Heart left ventricle (tissue), 16 donors: ENCODE measurements around the gene KCNAB2. TPM values are rescaled to one million over a fixed set of nuclear protein-coding genes. Genes with fewer than 3 reads are reported as not detected.

Experiments
- ATAC-seq, 4 donors: fragments of 200-7000 bp; cut with Tn5 transposase; one replicate each; pipeline ENCODE4 v1.9.1; 2020 to 2022; ENCODE audit warnings: moderate library complexity in 4 of 4, mild to moderate bottlenecking in 3 of 4, moderate number of reproducible peaks in 1 of 4
- DNase-seq, 5 donors: peaks; one replicate each; pipeline ENCODE4 v3.0.0-alpha.2; 2020
- H3K27ac ChIP-seq, 12 donors: fragments of 200-600 bp; sonication (generic) in 4 of 12; one replicate each; pipeline versions ENCODE4 v1.5.0 to v1.8.0; 2016 to 2022; ENCODE audit warnings: mild to moderate bottlenecking in 2 of 12
- H3K27me3 ChIP-seq, 9 donors: fragments of 200-600 bp; sonication (generic) in 2 of 9; one replicate each; pipeline versions ENCODE4 v1.5.1 to v1.8.0; 2016 to 2022; ENCODE audit warnings: mild to moderate bottlenecking in 3 of 9
- H3K36me3 ChIP-seq, 9 donors: fragments of 200-600 bp; sonication (generic) in 2 of 9; one replicate each; pipeline versions ENCODE4 v1.5.0 to v1.8.0; 2018 to 2022; ENCODE audit warnings: mild to moderate bottlenecking in 2 of 9
- H3K4me1 ChIP-seq, 12 donors: fragments of 200-600 bp; sonication (generic) in 4 of 12; one replicate each; pipeline versions ENCODE4 v1.5.0 to v1.8.0; 2016 to 2022; ENCODE audit warnings: mild to moderate bottlenecking in 3 of 12
- H3K4me3 ChIP-seq, 12 donors: fragments of 200-600 bp; sonication (generic) in 4 of 12; one replicate each; pipeline versions ENCODE4 v1.5.0 to v1.8.0; 2017 to 2022; ENCODE audit warnings: mild to moderate bottlenecking in 9 of 12, moderate library complexity in 4 of 12
- H3K9me3 ChIP-seq, 12 donors: fragments of 200-600 bp; sonication (generic) in 4 of 12; one replicate each; pipeline versions ENCODE4 v1.5.0 to v1.8.0; 2016 to 2022; ENCODE audit warnings: mild to moderate bottlenecking in 1 of 12
- POLR2A ChIP-seq, 2 donors: fragments of 450-650 bp; IDR thresholded peaks; one replicate each; pipeline ENCODE4 v1.6.1; 2017; ENCODE audit warnings: antibody characterized with exemption in 2 of 2, mild to moderate bottlenecking in 2 of 2, moderate library complexity in 2 of 2
- WGBS, 4 donors: extraction: QIAGEN DNeasy Blood & Tissue Kit in 2 of 4; methylation state at CpG; one replicate each; pipeline versions ENCODE4 v1.1.5 to v1.1.7; 2013 to 2018; 5-methylcytosine and 5-hydroxymethylcytosine counted together
- intact Hi-C, 10 donors: fragments of 100-400 bp; cut with DNase I; formaldehyde crosslinking; loops; one replicate each; pipeline versions ENCODE4 v1.11.1 to v1.14.2; 2022
- long read RNA-seq, 3 donors: library from polyadenylated mRNA; unstranded; transcript quantifications; one replicate each; pipeline ENCODE4 v2.0.0, GENCODE V29; 2020 to 2021
- polyA plus RNA-seq, 2 donors: library from polyadenylated mRNA; stranded (reverse); fragments of 200-250 nt; gene quantifications; one replicate each; pipeline ENCODE4 v1.2.3, GENCODE V29; 2013
- total RNA-seq, 9 donors: library from RNA; depleted of rRNA in 2 of 9; stranded (reverse); fragments of >200 nt in 2 of 9; fragmentation: NEBNext Ultra II Directional in 3 of 9; extraction: Animal tissue kit (Norgen Biotek cat#: 25700) in 3 of 9; gene quantifications; one replicate each; pipeline versions ENCODE4 v1.1.0 to v1.2.4, GENCODE V29; 2016 to 2023
- TF ChIP-seq, protein P1 (sequence below), 12 donors: fragments of 200-600 bp; sonication (generic) in 4 of 12; IDR thresholded peaks; one replicate each; pipeline versions ENCODE4 v1.5.0 to v1.8.0; 2018 to 2022; ENCODE audit warnings: antibody characterized with exemption in 12 of 12, mild to moderate bottlenecking in 5 of 12
- donor health status: ischemic (EF 13 %, LVEDD 7.1; RV severe dilation, severe dysfunction).
- donor health status: healthy with polysubstance abuse.
- donor health status: DM: no; HTN: yes; CAD: no.
- donor health status: DM: no; HTN: no; CAD: no.
- donor health status: ischemic (EF 25% LVEDD 6.9; RV normal size, moderate dysfunction).
- donor health status: ischemic (EF 25% LVEDD 5.7; RV mildly dilated, moderate dysfunction).
- donor health status: healthy.
- donor health status: DM: yes; HTN: yes; CAD: no.
- donor health status: ischemic (EF 35%, LVEDD 5.7; RV mildly dilated, moderate dysfunction).
- donor health status: nonischemic (EF 11% LVEDD 7.7; RV severe dilation, severe dysfunction).
- donor health status: DM: yes; HTN: yes; CAD: no.
- donor health status: PGD.
- donor health status: ischemic (EF 29% LVEDD 5.4; RV normal size, mild dysfunction).
- donor health status: nonischemic (EF 23%, LVEDD 6.1; RV moderate dilation, normal function).

KCNAB2 gene
- total RNA-seq (10 to 100 TPM; 22.7 to 51.4 (median 30.3) TPM), polyA plus RNA-seq (10 to 100 TPM; 10.7 to 17.1 TPM)
- long read RNA-seq, donor 1, full-length matches to known transcripts = 16 of 80 reads
- long read RNA-seq, donor 1, partial matches to known transcripts = 19 of 80 reads
- long read RNA-seq, donor 1, other reads (novel, unspliced or antisense) = 45 of 80 reads
- long read RNA-seq, donor 2, full-length matches to known transcripts = 25 of 83 reads
- long read RNA-seq, donor 2, partial matches to known transcripts = 39 of 83 reads
- long read RNA-seq, donor 2, other reads (novel, unspliced or antisense) = 19 of 83 reads
- long read RNA-seq, donor 3, full-length matches to known transcripts = 28 of 54 reads
- long read RNA-seq, donor 3, partial matches to known transcripts = 22 of 54 reads
- long read RNA-seq, donor 3, other reads (novel, unspliced or antisense) = 4 of 54 reads

GRCh38 chr1:6045561-6045960, at the start of gene KCNAB2:
TSS of gene KCNAB2 (plus strand) at chr1:6045888. CDS start at chr1:6051537, 5,649 bp downstream.
- intact Hi-C loops = loop anchor here in 1 of 10 donors (10.0 kb wide), 2 partner anchors 129 to 299 kb away; no protein-coding TSS in a partner anchor
- Histone ChIP-seq H3K27ac (no peak within 1 kb of the TSS), H3K27me3 (no peaks in the 10 kb centered on the region), H3K9me3 (no peaks in the 10 kb centered on the region), H3K4me1 (no peaks in the 10 kb centered on the region), H3K4me3 (no peak within 1 kb of the TSS), H3K36me3 (peaks cover 0 to 46% (median 0%) of the 10 kb centered on the region in 9 donors)
- DNase-seq = no peak
- no peak for TF ChIP-seq POLR2A (IDR thresholded peaks at IDR 0.05)
- TF ChIP-seq, protein P1, sequence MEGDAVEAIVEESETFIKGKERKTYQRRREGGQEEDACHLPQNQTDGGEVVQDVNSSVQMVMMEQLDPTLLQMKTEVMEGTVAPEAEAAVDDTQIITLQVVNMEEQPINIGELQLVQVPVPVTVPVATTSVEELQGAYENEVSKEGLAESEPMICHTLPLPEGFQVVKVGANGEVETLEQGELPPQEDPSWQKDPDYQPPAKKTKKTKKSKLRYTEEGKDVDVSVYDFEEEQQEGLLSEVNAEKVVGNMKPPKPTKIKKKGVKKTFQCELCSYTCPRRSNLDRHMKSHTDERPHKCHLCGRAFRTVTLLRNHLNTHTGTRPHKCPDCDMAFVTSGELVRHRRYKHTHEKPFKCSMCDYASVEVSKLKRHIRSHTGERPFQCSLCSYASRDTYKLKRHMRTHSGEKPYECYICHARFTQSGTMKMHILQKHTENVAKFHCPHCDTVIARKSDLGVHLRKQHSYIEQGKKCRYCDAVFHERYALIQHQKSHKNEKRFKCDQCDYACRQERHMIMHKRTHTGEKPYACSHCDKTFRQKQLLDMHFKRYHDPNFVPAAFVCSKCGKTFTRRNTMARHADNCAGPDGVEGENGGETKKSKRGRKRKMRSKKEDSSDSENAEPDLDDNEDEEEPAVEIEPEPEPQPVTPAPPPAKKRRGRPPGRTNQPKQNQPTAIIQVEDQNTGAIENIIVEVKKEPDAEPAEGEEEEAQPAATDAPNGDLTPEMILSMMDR (IDR thresholded peaks at IDR 0.05) = no peak
- WGBS, 4 donors = 72 to 86% (median 78%) methylated on average over 10 to 15 of the region's 15 CpGs
- ATAC-seq = no peak

- ATAC-seq = no peak
- intact Hi-C loops = no loop called here
- Histone ChIP-seq H3K4me3 (no peak overlapping the region), H3K4me1 (peaks cover 0 to 29% (median 10%) of the 10 kb centered on the region in 12 donors), H3K27me3 (no peaks in the 10 kb centered on the region), H3K36me3 (peaks cover 0 to 7% (median 0%) of the 10 kb centered on the region in 9 donors), H3K27ac (no peak overlapping the region), H3K9me3 (no peaks in the 10 kb centered on the region)
- TF ChIP-seq, protein P1 (IDR thresholded peaks at IDR 0.05) = no peak
- TF ChIP-seq POLR2A (IDR thresholded peaks at IDR 0.05) = no peak
- WGBS, 4 donors = 84 to 93% (median 91%) methylated on average over 15 to 16 of the region's 16 CpGs
- DNase-seq = peak in 2 of 5 donors; percentile 15 to 37
Measured at GRCh38 chr1:5996641-5997270, 48.9 kb upstream of the KCNAB2 start.

GRCh38 chr1:5997316-5997715, 48.4 kb upstream of the KCNAB2 start:
- TF ChIP-seq, protein P1 (IDR thresholded peaks at IDR 0.05) = no peak
- TF ChIP-seq POLR2A (IDR thresholded peaks at IDR 0.05) = no peak

More at GRCh38 chr1:5997316-5997715, 48.4 kb upstream of the KCNAB2 start:
- H3K36me3 ChIP-seq = peaks cover 0 to 7% (median 0%) of the 10 kb centered on the region in 9 donors
- no peak overlapping the region for H3K27ac ChIP-seq
- H3K27me3 ChIP-seq = no peaks in the 10 kb centered on the region
- peak in 1 of 5 donors; percentile 36 for DNase-seq
- no peaks in the 10 kb centered on the region for H3K9me3 ChIP-seq
- H3K4me3 ChIP-seq = no peak overlapping the region
- peaks cover 0 to 32% (median 14%) of the 10 kb centered on the region in 12 donors for H3K4me1 ChIP-seq
- ATAC-seq = no peak
- intact Hi-C loops = no loop called here
- WGBS, 4 donors = 64 to 81% (median 74%) methylated on average over 5 of the region's 5 CpGs
